ENCODE results near the gene SLA2. TPM values are rescaled to one million over a fixed set of nuclear protein-coding genes. Genes with fewer than 3 reads are reported as not detected.
"Not testable (repeated sequence)": the region's sequence is repeated elsewhere in the genome, so short reads cannot be mapped to it uniquely, and the experiment has no call there.

SLA2 gene, protein sequence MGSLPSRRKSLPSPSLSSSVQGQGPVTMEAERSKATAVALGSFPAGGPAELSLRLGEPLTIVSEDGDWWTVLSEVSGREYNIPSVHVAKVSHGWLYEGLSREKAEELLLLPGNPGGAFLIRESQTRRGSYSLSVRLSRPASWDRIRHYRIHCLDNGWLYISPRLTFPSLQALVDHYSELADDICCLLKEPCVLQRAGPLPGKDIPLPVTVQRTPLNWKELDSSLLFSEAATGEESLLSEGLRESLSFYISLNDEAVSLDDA
- total RNA-seq, result under 1 TPM in 2 of 4 donors, not detected in 2; 0.14 to 0.88 TPM

DNA sequence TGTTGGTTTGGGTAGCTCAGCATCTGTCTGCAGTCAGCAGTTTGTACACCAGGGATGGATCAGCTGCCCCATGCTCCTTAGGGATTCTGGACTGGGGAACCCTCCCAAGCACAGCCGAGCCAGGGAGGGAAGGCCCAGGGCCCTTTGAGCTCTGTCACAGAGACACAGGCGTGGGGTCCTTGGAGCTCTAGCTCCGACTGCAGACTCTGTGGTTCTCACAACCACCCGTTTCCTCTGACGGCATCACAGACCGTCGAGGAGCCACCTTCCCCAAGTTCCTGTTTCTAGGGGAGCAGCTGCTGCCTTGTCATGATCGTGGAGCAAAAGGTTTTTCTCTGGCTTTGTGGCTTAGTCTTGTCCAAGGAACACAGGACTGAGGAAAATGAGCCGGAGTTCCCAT is at the start of gene SLA2:
SLA2 (minus strand) TSS at position 199 of the 400 bp plus-strand sequence. CDS start 4,861 bp downstream, outside the sequence.
- intact Hi-C loops (cut with DNase I; ENCODE audit: low total_unique reads), result no loop called here
- TF ChIP-seq, protein P1, sequence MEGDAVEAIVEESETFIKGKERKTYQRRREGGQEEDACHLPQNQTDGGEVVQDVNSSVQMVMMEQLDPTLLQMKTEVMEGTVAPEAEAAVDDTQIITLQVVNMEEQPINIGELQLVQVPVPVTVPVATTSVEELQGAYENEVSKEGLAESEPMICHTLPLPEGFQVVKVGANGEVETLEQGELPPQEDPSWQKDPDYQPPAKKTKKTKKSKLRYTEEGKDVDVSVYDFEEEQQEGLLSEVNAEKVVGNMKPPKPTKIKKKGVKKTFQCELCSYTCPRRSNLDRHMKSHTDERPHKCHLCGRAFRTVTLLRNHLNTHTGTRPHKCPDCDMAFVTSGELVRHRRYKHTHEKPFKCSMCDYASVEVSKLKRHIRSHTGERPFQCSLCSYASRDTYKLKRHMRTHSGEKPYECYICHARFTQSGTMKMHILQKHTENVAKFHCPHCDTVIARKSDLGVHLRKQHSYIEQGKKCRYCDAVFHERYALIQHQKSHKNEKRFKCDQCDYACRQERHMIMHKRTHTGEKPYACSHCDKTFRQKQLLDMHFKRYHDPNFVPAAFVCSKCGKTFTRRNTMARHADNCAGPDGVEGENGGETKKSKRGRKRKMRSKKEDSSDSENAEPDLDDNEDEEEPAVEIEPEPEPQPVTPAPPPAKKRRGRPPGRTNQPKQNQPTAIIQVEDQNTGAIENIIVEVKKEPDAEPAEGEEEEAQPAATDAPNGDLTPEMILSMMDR (IDR thresholded peaks at IDR 0.05), result no peak
- no peak for TF ChIP-seq POLR2A (IDR thresholded peaks at IDR 0.05)
- no peaks in the 10 kb centered on the region for H3K27me3 ChIP-seq
- no peak within 1 kb of the TSS for H3K27ac ChIP-seq
- no peaks in the 10 kb centered on the region for H3K36me3 ChIP-seq
- H3K4me3 ChIP-seq, result no peak within 1 kb of the TSS
- no peaks in the 10 kb centered on the region for H3K9me3 ChIP-seq
- DNase-seq, result no peak
- no peaks in the 10 kb centered on the region for H3K4me1 ChIP-seq

DNA sequence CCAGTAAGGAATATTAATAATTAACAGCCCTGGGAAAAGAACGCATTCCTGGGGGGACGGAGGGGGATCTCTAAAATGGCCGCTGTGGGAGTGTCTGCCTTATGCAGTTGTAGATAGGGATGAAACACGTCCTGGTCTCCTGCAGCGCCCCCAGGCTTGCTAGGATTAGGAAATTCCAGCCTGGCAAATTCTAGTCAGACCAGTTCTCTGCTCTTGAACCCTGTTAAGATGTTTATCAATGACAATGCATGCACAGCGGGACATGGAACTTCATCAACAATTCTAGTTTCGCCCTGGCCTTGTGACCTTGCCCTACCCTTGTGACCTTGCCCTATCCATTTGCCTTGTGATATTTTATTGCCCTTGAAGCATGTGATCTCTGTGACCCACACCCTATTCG is 49.5 kb upstream of the SLA2 start:
- H3K27ac ChIP-seq; H3K4me1 ChIP-seq; H3K4me3 ChIP-seq; H3K36me3 ChIP-seq; intact Hi-C loops (cut with DNase I; ENCODE audit: low total_unique reads); H3K9me3 ChIP-seq; H3K27me3 ChIP-seq; DNase-seq: not testable (repeated sequence)

DNA sequence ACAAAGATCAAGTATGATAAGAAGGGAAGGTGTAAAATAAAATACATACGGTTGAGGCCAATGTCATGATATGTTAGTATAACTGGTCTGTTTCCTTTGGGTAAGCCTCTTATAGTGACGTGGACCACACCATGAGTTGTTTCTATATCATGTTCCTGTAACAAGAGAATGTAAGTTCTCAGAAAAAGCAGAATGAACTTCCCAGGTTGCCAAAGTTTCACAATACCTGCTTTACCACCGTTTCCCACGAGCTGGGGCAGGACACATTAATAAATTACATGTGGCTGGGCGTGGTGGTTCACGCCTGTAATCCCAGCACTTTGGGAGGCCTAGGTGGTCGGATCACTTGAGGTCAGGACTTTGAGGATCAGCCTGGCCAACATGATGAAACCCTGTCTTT is 42.6 kb upstream of the SLA2 start:
- intact Hi-C loops (cut with DNase I; ENCODE audit: low total_unique reads), result no loop called here
- no peak for DNase-seq

DNA sequence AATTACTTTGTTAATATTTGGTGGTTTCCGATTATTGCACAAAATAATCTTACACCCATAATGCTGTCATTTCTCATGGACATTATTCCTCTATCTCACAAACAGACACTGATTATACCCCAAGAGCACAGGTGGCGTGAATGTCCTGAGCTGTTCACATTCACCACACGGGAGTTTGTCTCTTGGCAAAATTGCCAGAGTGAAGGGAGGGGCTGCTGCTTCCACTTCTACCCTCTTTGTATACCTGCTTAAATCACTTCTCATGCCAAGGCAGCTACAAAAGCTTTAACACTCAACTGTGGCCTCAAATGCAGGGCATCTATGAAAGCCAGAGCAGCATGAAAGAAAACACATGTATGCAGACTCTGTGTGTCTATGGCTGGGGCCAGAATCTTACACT is 41.9 kb upstream of the SLA2 start:
- H3K9me3 ChIP-seq, result no peaks in the 10 kb centered on the region
- no peak for DNase-seq
- no peak overlapping the region for H3K27ac ChIP-seq
- no peaks in the 10 kb centered on the region for H3K4me1 ChIP-seq
- H3K36me3 ChIP-seq, result no peaks in the 10 kb centered on the region
- H3K4me3 ChIP-seq, result no peak overlapping the region
- intact Hi-C loops (cut with DNase I; ENCODE audit: low total_unique reads), result no loop called here
- TF ChIP-seq POLR2A (IDR thresholded peaks at IDR 0.05), result no peak
- TF ChIP-seq, protein P1 (IDR thresholded peaks at IDR 0.05), result no peak
- no peaks in the 10 kb centered on the region for H3K27me3 ChIP-seq

More for the DNA sequence above, 42.6 kb upstream of the SLA2 start:
- H3K27ac ChIP-seq, result no peak overlapping the region
- no peaks in the 10 kb centered on the region for H3K4me1 ChIP-seq
- no peak for TF ChIP-seq POLR2A (IDR thresholded peaks at IDR 0.05)
- TF ChIP-seq, protein P1 (IDR thresholded peaks at IDR 0.05), result no peak
- no peak overlapping the region for H3K4me3 ChIP-seq
- H3K27me3 ChIP-seq, result no peaks in the 10 kb centered on the region
- no peaks in the 10 kb centered on the region for H3K9me3 ChIP-seq
- no peaks in the 10 kb centered on the region for H3K36me3 ChIP-seq

DNA sequence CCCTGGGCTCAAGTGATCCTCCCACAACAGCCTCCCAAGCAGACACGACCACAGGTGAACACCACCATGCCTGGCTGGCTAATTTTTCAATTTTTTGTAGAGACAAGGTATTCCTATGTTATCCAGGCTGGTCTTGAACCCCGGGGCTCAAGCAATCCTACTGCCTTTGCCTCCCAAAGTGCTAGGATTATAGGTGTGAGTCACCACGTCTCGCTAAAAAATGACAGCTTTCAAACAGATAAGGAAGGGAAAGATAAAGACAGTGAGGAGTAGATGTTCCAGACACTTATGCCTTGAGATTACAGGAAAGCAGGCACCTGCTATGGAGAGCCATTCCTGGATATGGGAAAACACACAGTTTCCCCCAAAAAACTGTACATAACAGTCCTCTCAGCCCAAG is 40.9 kb upstream of the SLA2 start:
- no peak overlapping the region for H3K27ac ChIP-seq
- H3K36me3 ChIP-seq, result no peaks in the 10 kb centered on the region
- intact Hi-C loops (cut with DNase I; ENCODE audit: low total_unique reads), result no loop called here
- DNase-seq, result no peak
- H3K9me3 ChIP-seq, result no peaks in the 10 kb centered on the region
- H3K27me3 ChIP-seq, result no peaks in the 10 kb centered on the region
- no peak overlapping the region for H3K4me3 ChIP-seq
- TF ChIP-seq, protein P1 (IDR thresholded peaks at IDR 0.05), result no peak
- TF ChIP-seq POLR2A (IDR thresholded peaks at IDR 0.05), result no peak
- no peaks in the 10 kb centered on the region for H3K4me1 ChIP-seq

Measured in uterus (tissue), 4 donors.